Stimulated activated naive CD8-positive, alpha-beta T cell treated with anti-CD3 and anti-CD28 coated beads, Interleukin-15, Interleukin-2, amounts not matched to agents 100 ng/mL and 50 ng/mL, for 24 hours (primary cell): ENCODE results near the gene RNU6-9.
A peak's percentile ranks its signal among the peaks of the same experiment; 100 is the strongest.
"Not testable (repeated sequence)": the region's sequence is repeated elsewhere in the genome, so short reads cannot be mapped to it uniquely, and the experiment has no call there.

Source experiments
- H3K27ac Mint-ChIP-seq: one replicate; pipeline ENCODE4 v1.8.0; 2021; ENCODE audit warnings: mild to moderate bottlenecking, mixed read lengths
- H3K27me3 Mint-ChIP-seq: one replicate; pipeline ENCODE4 v1.8.0; 2021; ENCODE audit warnings: mixed read lengths
- H3K36me3 Mint-ChIP-seq: one replicate; pipeline ENCODE4 v1.8.0; 2021; ENCODE audit warnings: low read depth, mixed read lengths
- H3K4me1 Mint-ChIP-seq: one replicate; pipeline ENCODE4 v1.8.0; 2021; ENCODE audit warnings: low read depth, mixed read lengths
- H3K4me3 Mint-ChIP-seq: one replicate; pipeline ENCODE4 v1.8.0; 2021; ENCODE audit warnings: mild to moderate bottlenecking, mixed read lengths
- H3K9me3 Mint-ChIP-seq: one replicate; pipeline ENCODE4 v1.8.0; 2021; ENCODE audit warnings: mixed read lengths

Gene RNU6-9

DNA sequence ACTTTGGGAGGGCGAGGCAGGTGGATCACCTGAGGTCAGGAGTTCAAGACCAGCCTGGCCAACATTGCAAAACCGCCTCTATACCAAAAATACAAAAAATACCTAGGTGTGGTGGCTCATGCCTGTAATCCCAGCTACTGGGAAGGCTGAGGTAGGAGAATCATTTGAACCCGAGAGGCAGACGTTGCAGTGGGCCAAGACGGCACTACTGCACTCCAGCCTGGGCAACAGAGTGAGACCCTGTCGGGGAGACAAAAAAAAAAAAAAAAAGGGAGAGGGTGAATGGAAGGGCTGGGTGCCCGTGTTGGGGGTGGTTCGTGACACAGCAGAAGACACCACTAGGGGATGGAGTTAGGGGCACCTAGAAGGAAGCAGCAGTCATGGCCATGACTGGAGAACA lies 23.0 kb upstream of the RNU6-9 start:
- no peak overlapping the region for H3K4me3 Mint-ChIP-seq

DNA sequence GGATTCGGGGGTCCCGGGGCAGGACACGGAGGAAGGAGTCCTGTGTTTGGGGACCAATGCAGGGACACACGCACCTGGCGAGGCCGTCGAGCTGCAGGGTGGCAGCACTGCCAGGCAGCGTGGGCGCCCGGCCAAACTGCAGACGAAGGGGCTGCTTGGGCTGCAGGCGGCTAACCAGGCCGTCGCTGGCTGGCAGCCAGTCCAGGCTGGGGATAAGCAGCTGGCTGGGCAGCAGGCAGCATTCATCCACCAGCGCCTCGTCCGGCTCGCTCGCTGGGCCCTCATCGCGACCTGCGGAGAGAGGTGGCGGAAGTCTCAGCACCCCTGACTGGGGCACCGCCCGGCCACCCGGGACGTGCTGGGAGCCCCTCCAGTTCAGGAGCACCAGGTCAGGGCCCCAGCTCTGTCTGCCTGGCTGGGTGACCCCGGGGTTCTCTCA lies 22.3 kb upstream of the RNU6-9 start:
- H3K27ac Mint-ChIP-seq: no peak overlapping the region
- H3K9me3 Mint-ChIP-seq: no peaks in the 10 kb centered on the region
- H3K36me3 Mint-ChIP-seq: peaks cover 18% of the 10 kb centered on the region
- H3K4me3 Mint-ChIP-seq: no peak overlapping the region
- peaks cover 12% of the 10 kb centered on the region for H3K4me1 Mint-ChIP-seq
- H3K27me3 Mint-ChIP-seq: no peaks in the 10 kb centered on the region

More for the DNA sequence above, 23.0 kb upstream of the RNU6-9 start:
- peaks cover 12% of the 10 kb centered on the region for H3K4me1 Mint-ChIP-seq
- H3K9me3 Mint-ChIP-seq: no peaks in the 10 kb centered on the region
- H3K27me3 Mint-ChIP-seq: no peaks in the 10 kb centered on the region
- H3K27ac Mint-ChIP-seq: no peak overlapping the region
- H3K36me3 Mint-ChIP-seq: peaks cover 13% of the 10 kb centered on the region

DNA sequence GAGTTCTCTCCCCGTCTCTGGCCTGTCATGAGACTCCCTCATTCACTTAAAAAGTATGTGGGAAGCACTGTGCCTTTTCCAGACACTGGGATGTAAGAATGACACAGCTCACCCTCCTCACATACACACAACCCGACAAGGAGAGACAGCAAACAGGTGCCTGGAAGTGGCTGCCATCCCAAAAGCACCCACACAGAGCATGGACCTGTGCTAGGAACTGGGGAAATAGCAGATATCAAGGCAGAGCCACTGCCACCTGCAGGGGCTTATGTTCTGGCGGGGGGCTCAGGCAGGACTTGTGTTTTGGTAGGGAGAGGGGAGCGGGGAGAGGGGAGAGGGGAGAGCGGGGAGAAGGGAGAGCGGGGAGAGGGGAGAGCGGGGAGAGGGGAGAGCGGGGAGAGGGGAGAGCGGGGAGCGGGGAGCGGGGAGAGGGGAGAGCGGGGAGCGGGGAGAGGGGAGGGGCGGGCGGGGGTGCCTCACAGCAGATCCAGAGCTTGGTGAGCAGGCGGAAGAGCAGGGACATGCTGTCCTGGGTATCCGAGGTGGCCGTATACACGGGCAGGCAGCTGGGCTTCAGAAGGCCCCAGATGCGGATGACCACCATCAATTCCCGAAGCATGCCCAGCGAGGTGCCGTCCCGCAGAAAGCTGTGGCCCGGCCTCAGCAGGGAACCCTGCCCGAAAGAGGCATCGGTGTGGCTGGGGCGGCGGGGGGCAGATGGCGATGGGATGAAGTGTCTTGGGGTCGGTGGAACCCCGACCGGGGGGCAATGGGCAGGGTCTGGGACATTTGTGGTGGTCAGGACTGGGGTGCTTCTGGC lies 21.6 kb upstream of the RNU6-9 start:
- Mint-ChIP-seq H3K4me1 (peaks cover 12% of the 10 kb centered on the region), H3K27ac (peak overlapping the region; percentile 61), H3K9me3 (no peaks in the 10 kb centered on the region), H3K36me3 (peaks cover 22% of the 10 kb centered on the region), H3K4me3 (no peak overlapping the region), H3K27me3 (no peaks in the 10 kb centered on the region)

DNA sequence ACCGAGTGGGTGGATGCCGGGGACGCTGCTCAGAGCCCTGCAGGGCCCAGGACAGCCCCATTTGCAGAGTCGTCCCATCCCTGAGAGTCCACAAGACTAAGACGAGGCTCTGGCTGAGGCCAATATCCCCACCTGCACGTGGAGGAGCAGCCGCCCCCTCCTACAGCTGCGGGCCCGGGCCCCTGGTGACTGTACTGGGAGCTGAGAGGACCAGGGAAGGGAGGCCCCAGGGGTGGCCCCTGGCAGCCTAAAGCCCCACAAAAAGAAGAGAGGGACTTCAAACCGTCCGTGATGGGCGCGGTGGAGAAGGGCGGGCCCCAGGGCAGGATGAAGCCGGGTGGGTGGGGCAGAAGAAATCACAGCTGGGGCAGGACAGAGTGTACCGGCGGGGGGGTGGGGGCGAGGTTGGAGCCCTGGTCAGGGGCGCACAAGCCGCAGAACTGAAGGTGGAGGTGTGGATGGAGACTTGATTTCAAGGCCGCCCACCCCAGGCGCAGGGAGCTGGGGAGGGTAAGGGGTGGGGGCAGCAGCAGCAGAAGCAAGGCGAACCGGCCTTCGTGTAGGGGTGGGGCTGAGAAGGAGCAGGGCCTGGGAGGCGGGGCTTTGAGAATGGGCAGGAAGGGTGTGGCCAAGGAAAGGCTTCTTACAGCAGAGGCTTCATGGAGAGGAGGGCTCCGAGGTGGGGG lies 20.9 kb upstream of the RNU6-9 start:
- Mint-ChIP-seq H3K27ac (no peak overlapping the region), H3K4me1 (peaks cover 12% of the 10 kb centered on the region), H3K27me3 (no peaks in the 10 kb centered on the region), H3K4me3 (peak overlapping the region; percentile 60), H3K36me3 (peaks cover 20% of the 10 kb centered on the region), H3K9me3 (no peaks in the 10 kb centered on the region)

DNA sequence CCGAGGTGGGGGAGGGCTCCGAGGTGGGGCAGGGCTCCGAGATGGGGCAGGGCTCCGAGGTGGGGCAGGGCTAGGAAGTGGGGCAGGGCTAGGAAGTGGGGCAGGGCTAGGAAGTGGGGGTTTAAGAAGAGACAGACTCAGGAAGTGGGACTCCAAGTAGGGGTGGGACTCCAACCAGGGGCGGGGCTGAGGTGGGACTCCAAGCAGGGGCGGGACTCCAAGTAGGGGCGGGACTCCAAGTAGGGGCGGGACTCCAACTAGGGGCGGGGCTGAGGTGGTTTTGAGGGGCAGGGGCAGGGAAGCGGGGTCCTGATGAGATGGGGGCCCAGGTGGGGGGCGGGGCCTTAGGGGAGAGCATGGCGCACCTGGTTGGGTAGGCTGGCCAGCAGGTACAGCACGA lies 20.2 kb upstream of the RNU6-9 start:
- Mint-ChIP-seq H3K27me3 (no peaks in the 10 kb centered on the region), H3K36me3 (peaks cover 18% of the 10 kb centered on the region), H3K4me1 (peaks cover 12% of the 10 kb centered on the region), H3K27ac (no peak overlapping the region), H3K4me3 (no peak overlapping the region), H3K9me3 (no peaks in the 10 kb centered on the region)

DNA sequence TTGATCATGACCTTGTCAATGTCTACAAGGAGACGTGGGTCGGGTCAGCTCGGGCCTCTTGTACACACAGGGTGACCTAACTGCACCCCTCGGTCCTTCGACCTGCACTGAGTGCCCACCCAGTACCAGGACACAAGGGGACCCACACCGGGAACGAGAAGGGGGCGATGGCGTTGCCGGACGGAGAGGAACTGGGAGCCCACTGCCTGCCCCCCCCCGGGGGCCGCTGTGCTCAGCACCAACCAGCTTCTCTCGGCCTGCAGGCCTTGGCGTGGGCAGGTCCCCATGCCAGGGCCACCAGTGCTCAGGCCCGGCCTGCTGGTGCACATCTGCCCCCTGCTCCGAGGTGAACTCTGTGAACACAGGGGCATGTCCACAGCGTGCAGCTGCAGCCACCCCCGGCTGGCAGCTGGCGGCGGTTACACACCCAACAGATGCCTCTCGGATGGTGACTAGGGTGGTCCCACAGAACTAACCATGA lies 19.7 kb upstream of the RNU6-9 start:
- H3K27ac Mint-ChIP-seq: no peak overlapping the region
- peaks cover 18% of the 10 kb centered on the region for H3K36me3 Mint-ChIP-seq
- H3K4me3 Mint-ChIP-seq: no peak overlapping the region
- no peaks in the 10 kb centered on the region for H3K27me3 Mint-ChIP-seq
- peaks cover 12% of the 10 kb centered on the region for H3K4me1 Mint-ChIP-seq
- H3K9me3 Mint-ChIP-seq: no peaks in the 10 kb centered on the region

DNA sequence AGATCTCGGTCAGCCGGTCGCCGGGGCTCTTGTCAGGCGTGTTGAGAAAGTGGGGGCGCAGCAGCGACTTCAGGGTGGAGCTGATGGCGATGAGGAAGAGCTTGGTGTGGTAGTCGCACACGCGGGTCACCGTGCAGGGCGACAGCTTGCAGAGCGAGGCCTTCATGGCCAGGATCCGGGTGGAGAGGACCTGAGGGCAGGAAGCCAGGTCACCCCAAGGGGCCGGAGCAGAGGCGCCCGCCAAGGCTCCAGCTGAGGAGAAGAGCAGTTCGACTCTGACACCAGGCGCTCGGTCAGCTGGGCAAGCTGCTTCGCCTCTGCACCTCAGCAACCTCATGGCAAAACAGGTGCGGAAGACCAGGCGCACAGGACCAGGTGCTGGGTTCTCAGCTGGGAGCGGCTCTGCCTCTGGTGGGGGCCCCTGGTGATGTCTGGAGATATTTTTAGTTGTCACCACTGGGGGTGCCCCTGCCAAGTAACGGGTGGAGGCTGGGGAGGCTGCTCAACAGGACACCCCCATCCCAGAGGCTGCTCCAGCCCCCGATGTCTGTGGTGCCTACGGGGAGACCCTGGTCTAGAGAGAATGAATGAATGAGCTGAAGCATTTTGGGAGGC lies 17.9 kb upstream of the RNU6-9 start:
- H3K4me3 Mint-ChIP-seq: no peak overlapping the region
- peaks cover 13% of the 10 kb centered on the region for H3K36me3 Mint-ChIP-seq

DNA sequence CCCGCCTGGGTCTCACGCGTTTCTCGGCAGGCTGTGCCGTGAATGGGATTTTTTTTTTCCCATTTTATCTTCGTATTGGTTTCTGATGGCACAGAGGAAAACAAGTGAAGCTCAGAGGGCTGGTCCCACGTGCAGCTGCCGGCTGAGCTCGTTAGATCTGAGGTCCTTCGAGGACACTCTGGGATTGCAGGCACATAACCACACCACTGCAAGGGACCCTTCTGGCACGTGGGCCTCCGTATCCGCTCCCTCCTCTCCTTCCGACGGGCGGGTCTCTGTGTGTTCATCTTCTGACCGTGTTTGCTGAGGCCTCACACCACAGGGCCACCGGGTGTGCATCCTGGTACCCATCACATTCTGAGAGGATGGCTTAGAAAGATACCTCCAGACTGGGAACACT lies 17.2 kb upstream of the RNU6-9 start:
- Mint-ChIP-seq H3K27ac (no peak overlapping the region), H3K4me1 (peaks cover 12% of the 10 kb centered on the region), H3K27me3 (no peaks in the 10 kb centered on the region), H3K9me3 (no peaks in the 10 kb centered on the region), H3K36me3 (peaks cover 12% of the 10 kb centered on the region), H3K4me3 (no peak overlapping the region)

More for the DNA sequence above, 17.9 kb upstream of the RNU6-9 start:
- Mint-ChIP-seq H3K4me1 (peaks cover 12% of the 10 kb centered on the region), H3K27me3 (no peaks in the 10 kb centered on the region), H3K9me3 (no peaks in the 10 kb centered on the region), H3K27ac (no peak overlapping the region)

DNA sequence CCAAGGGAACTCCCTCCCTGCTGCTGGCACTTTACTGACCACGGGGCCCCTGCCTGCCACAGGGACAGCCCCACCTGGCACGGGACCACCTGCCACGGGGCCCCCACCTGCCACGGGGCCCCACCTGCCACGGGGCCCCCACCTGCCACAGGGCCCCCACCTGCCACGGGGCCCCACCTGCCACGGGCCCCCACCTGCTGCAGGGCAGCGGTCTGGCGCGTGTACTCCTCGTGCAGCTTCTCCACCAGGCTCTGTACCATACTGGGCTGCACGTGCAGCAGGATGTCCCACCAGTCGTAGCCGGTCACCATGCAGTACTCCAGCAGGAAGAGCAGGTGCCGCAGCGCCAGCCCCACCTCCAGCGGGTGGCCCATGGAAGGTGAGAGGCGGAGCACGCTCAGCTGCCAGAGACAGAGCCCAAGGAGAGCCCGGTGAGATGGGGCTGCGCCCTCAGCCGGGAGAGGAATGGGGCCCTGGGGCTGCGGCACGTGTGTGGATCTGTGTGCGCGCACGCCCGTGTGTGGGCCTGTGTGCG lies 16.4 kb upstream of the RNU6-9 start:
- Mint-ChIP-seq H3K9me3 (no peaks in the 10 kb centered on the region), H3K27ac (no peak overlapping the region), H3K4me3 (no peak overlapping the region), H3K4me1 (peaks cover 9% of the 10 kb centered on the region), H3K27me3 (no peaks in the 10 kb centered on the region), H3K36me3 (peaks cover 14% of the 10 kb centered on the region)

DNA sequence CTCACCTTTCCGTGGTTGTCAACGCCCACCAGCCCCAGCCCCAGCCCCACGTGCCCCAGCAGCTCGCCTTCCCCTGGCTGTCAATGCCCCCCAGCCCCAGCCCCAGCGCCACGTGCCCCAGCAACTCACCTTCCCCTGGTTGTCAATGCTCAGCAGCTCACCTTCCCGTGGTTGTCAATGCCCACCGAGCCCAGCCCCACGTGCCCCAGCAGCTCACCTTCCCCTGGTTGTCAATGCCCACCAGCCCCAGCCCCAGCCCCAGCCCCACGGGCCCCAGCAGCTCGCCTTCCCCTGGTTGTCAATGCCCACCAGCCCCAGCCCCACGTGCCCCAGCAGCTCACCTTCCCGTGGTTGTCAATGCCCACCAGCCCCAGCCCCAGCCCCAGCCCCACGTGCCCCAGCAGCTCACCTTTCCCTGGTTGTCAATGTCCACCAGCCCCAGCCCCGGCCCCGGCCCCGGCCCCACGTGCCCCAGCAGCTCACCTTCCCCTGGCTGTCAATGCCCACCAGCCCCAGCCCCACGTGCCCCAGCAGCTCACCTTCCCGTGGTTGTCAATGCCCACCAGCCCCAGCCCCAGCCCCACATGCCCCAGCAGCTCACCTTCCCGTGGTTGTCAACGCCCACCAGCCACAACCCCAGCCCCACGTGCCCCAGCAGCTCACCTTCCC lies 15.2 kb upstream of the RNU6-9 start:
- H3K36me3 Mint-ChIP-seq: peaks cover 14% of the 10 kb centered on the region

DNA sequence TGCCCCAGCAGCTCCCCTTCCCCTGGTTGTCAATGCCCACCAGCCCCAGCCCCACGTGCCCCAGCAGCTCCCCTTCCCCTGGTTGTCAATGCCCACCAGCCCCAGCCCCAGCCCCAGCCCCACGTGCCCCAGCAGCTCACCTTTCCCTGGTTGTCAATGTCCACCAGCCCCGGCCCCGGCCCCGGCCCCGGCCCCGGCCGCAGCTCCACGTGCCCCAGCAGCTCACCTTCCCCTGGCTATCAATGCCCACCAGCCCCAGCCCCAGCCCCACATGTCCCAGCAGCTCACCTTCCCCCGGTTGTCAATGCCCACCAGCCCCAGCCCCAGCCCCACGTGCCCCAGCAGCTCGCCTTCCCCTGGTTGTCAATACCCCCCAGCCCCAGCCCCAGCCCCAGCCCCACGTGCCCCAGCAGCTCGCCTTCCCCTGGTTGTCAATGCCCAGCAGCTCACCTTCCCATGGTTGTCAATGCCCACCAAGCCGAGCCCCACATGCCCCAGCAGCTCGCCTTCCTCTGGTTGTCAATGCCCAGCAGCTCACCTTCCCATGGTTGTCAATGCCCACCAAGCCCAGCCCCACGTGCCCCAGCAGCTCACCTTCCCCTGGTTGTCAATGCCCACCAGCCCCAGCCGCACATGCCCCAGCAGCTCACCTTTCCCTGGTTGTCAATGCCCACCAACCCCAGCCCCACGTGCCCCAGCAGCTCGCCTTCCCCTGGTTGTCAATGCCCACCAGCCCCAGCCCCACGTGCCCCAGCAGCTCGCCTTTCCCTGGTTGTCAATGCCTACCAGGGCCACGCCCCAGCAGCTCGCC lies 14.3 kb upstream of the RNU6-9 start:
- H3K36me3 Mint-ChIP-seq: peaks cover 14% of the 10 kb centered on the region
- not testable (repeated sequence) for H3K4me3 Mint-ChIP-seq, H3K27me3 Mint-ChIP-seq, H3K4me1 Mint-ChIP-seq, H3K9me3 Mint-ChIP-seq, H3K27ac Mint-ChIP-seq

More for the DNA sequence above, 15.2 kb upstream of the RNU6-9 start:
- not testable (repeated sequence) for H3K27me3 Mint-ChIP-seq, H3K27ac Mint-ChIP-seq, H3K4me1 Mint-ChIP-seq, H3K9me3 Mint-ChIP-seq, H3K4me3 Mint-ChIP-seq

DNA sequence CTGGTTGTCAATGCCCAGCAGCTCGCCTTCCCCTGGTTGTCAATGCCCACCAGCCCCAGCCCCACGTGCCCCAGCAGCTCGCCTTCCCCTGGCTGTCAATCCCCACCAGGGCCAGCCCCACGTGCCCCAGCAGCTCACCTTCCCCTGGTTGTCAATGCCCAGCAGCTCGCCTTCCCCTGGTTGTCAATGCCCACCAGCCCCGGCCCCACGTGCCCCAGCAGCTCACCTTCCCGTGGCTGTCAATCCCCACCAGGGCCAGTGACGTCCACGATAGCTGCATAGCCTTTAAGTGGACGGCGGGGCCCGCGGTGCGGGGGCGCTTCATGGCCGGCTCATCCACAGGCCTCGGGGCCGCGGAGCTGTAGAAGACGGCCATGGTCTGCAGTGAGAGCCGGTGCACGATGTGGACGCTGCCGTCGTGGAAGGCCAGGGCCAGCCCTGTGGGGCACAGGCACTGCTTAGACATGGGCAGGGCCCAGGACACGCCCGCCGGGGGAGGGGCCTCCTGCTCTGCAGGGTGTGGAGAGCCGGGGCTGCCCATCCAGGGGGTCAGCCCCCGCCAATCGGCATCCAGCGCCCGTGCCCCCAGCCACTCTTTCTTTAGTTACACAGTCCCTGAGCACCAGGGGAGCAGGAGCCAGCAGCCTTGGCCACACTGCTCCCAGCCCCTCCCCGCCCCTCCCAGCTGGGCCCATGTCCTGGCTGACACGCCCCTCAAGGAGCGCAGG lies 13.4 kb upstream of the RNU6-9 start:
- no peak overlapping the region for H3K4me3 Mint-ChIP-seq
- H3K36me3 Mint-ChIP-seq: peaks cover 14% of the 10 kb centered on the region
- no peak overlapping the region for H3K27ac Mint-ChIP-seq
- no peaks in the 10 kb centered on the region for H3K4me1 Mint-ChIP-seq
- H3K9me3 Mint-ChIP-seq: no peaks in the 10 kb centered on the region
- no peaks in the 10 kb centered on the region for H3K27me3 Mint-ChIP-seq

DNA sequence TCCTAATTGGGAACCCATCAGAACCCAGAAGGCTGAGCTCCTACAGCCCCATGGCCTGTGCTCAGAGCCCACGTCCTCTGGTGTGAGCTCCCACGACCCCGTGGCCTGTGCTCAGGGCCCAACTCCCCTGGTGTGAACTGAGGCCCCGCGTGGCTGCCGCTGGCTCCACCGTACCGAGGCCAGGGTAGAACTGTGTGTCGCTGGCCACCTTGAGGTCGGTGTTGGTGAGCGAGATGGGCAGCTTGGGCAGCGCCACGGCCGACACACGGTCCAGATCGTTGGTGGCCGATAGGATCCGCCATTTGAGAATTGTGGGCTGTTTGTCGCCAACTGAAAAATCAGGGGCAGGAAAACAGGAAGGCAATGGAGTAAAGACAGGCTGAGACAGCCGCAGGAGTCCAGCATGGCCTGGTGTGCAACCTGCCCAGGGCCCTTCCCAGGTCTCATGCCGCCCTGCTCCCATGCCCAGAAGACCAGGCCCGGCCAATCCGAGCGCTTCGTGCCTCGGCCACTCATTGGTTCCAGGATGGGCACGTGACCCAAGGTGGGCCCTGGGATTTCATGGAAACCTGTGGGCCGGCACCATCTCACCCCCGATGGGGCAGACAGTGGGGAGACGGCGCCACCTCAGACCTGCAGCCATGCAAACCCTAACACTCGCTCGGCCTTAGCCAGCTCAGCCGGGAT lies 11.8 kb upstream of the RNU6-9 start:
- no peaks in the 10 kb centered on the region for H3K4me1 Mint-ChIP-seq
- H3K4me3 Mint-ChIP-seq: no peak overlapping the region
- no peaks in the 10 kb centered on the region for H3K9me3 Mint-ChIP-seq
- H3K27me3 Mint-ChIP-seq: no peaks in the 10 kb centered on the region
- no peak overlapping the region for H3K27ac Mint-ChIP-seq
- peaks cover 4% of the 10 kb centered on the region for H3K36me3 Mint-ChIP-seq
